PC-9 (cell line): ENCODE data around the gene HSBP1. TPM values are rescaled to one million over a fixed set of nuclear protein-coding genes. Genes with fewer than 3 reads are reported as not detected.

ENCODE experiments used
- BruUV-seq: library from RNA; stranded (reverse); fragments of 400-500 nt; replicated peaks from 2 replicates; lab custom pipeline; 2021; lab: Mats Ljungman, UMichigan
- CTCF ChIA-PET: fragments of 300-600 bp; sonication (Branson Sonifier 250); formaldehyde crosslinking; loops from one replicate; lab custom pipeline; 2022; ENCODE audit warnings: antibody characterized with exemption; lab: Charles Lee
- POLR2A ChIA-PET: fragments of 300-600 bp; sonication (Branson Sonifier 250); formaldehyde crosslinking; loops from one replicate; lab custom pipeline; 2022; ENCODE audit warnings: antibody characterized with exemption; ENCODE audit not compliant: unreplicated experiment; lab: Charles Lee
- DNase-seq, 2 experiments: peaks; one replicate each; pipeline versions ENCODE4 v3.0.0 to v3.0.0-alpha.2; 2015 to 2022; ENCODE audit warnings: mixed read lengths in 1 of 2
- H2AFZ ChIP-seq: fragments of 200-600 bp; sonication (generic); 2 replicates; pipeline ENCODE4 v1.8.1; 2017; ENCODE audit warnings: antibody characterized with exemption
- H3F3A ChIP-seq: fragments of 200-600 bp; sonication (generic); 2 replicates; pipeline ENCODE4 v1.8.1; 2017; ENCODE audit warnings: antibody characterized with exemption, mild to moderate bottlenecking, low read depth; ENCODE audit not compliant: insufficient read depth
- H3K27ac ChIP-seq: fragments of 200-600 bp; sonication (generic); 2 replicates; pipeline ENCODE4 v1.6.1; 2016; ENCODE audit warnings: mixed run types
- H3K27me3 ChIP-seq: fragments of 200-600 bp; sonication (generic); 2 replicates; pipeline ENCODE4 v1.6.1; 2016; ENCODE audit warnings: low read depth, mixed run types; ENCODE audit not compliant: insufficient read depth
- H3K36me3 ChIP-seq: fragments of 200-600 bp; sonication (generic); 2 replicates; pipeline ENCODE4 v1.6.1; 2016; ENCODE audit warnings: low read depth, mixed run types
- H3K4me1 ChIP-seq: fragments of 200-600 bp; sonication (generic); replicated peaks from 2 replicates; pipeline ENCODE4 v1.6.1; 2016; ENCODE audit warnings: mixed run types; ENCODE audit not compliant: insufficient read depth
- H3K4me2 ChIP-seq: fragments of 200-600 bp; sonication (generic); 2 replicates; pipeline ENCODE4 v1.6.1; 2017; ENCODE audit warnings: mixed run types
- H3K4me3 ChIP-seq: fragments of 200-600 bp; sonication (generic); 2 replicates; pipeline ENCODE4 v1.6.1; 2016; ENCODE audit warnings: mixed run types
- H3K79me2 ChIP-seq: fragments of 200-600 bp; sonication (generic); 2 replicates; pipeline ENCODE4 v1.6.1; 2017; ENCODE audit warnings: low read depth, mixed run types
- H3K9me2 ChIP-seq: fragments of 200-600 bp; sonication (generic); 2 replicates; pipeline ENCODE4 v1.8.1; 2017; ENCODE audit warnings: mild to moderate bottlenecking; ENCODE audit not compliant: insufficient read depth
- H3K9me3 ChIP-seq: fragments of 200-600 bp; sonication (generic); 2 replicates; pipeline ENCODE4 v1.8.1; 2016; ENCODE audit warnings: low read depth; ENCODE audit not compliant: insufficient read depth
- H4K20me1 ChIP-seq: fragments of 200-600 bp; sonication (generic); 2 replicates; pipeline ENCODE4 v1.8.1; 2017; ENCODE audit not compliant: insufficient read depth
- EZH2 ChIP-seq: fragments of 200-600 bp; sonication (generic); IDR thresholded peaks from 2 replicates; pipeline ENCODE4 v1.8.0; 2017; ENCODE audit warnings: antibody characterized with exemption, low read depth
- intact Hi-C: fragments of 100-400 bp; cut with micrococcal nuclease; formaldehyde crosslinking; loops from one replicate; pipeline ENCODE4 v1.10.0; 2022; ENCODE audit not compliant: unreplicated experiment
- total RNA-seq: library from RNA; stranded (reverse); gene quantifications from 2 replicates; pipeline ENCODE4 v1.2.3, GENCODE V29; 2021
- TF ChIP-seq, protein P1 (sequence below): fragments of 200-600 bp; sonication (generic); conservative IDR thresholded peaks from 2 replicates; pipeline ENCODE4 v1.6.1; 2017; ENCODE audit warnings: mixed run types, antibody characterized with exemption, mild to moderate bottlenecking, moderate library complexity

The HSBP1 gene
- total RNA-seq, 1 experiment from 2014 or later = 130 TPM

DNA sequence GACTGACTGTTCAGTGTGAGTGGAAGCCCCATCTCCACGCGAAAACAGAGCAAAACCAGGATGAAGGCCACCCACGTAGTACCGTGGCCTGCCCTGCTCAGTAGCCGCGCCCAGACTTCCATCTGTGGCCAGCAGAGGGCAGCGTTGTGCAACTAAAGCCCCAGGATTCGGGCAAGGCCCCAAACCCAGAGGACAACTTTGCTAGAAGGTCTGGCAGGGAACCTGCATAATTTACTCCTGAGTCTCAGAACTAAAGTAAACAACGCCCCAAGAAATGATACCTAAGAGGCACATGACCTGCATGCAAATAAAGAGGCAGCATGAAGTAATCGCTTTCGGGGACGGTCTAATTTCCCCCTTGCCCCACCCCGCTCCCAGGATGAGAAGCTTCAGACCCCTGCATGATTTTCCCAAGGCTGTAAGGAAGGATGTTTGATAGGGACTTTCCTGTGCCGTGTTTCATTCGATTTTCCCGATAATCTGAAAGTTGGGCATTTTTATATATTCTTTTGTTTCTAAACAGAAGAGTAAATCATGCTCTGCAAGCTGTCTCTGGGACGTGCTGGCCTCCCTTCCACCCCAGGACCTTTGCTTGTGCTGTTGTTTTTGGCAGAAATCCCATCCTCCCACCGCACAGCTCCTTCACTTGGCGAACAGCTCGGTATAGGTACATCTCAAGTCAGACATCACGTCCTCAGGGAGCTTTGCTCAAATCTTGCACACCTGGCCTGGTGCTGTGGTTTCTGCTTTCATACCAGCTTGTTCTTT lies 18.6 kb downstream of the HSBP1 start:
- H3K4me2 ChIP-seq = peak overlapping the region; percentile 43
- H3K27ac ChIP-seq = no peak overlapping the region
- H3K4me1 ChIP-seq = peaks cover 9% of the 10 kb centered on the region; the same call in 1 of the 2 replicates
- no peak for TF ChIP-seq EZH2
- TF ChIP-seq, protein P1, sequence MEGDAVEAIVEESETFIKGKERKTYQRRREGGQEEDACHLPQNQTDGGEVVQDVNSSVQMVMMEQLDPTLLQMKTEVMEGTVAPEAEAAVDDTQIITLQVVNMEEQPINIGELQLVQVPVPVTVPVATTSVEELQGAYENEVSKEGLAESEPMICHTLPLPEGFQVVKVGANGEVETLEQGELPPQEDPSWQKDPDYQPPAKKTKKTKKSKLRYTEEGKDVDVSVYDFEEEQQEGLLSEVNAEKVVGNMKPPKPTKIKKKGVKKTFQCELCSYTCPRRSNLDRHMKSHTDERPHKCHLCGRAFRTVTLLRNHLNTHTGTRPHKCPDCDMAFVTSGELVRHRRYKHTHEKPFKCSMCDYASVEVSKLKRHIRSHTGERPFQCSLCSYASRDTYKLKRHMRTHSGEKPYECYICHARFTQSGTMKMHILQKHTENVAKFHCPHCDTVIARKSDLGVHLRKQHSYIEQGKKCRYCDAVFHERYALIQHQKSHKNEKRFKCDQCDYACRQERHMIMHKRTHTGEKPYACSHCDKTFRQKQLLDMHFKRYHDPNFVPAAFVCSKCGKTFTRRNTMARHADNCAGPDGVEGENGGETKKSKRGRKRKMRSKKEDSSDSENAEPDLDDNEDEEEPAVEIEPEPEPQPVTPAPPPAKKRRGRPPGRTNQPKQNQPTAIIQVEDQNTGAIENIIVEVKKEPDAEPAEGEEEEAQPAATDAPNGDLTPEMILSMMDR = peak; percentile 91
- DNase-seq = peak; percentile 85 to 88
- ChIA-PET POLR2A (no interaction called here), CTCF (interaction anchor here (0.9 kb wide), 1 partner anchor 14 kb away, joined by 3 read pairs; no protein-coding TSS in a partner anchor)
- H3K9me2 ChIP-seq = no peaks in the 10 kb centered on the region
- 0 out of 2 replicates have a peak overlapping the region, but pooled peaks have one; percentile 61 for H2AFZ ChIP-seq
- intact Hi-C loops = loop anchor here (1.0 to 10.0 kb wide), 5 partner anchors 53 to 348 kb away; partner anchors contain the start of genes OSGIN1 and SLC38A8
- H3K9me3 ChIP-seq = no peaks in the 10 kb centered on the region; the same call in 1 of the 2 replicates
- H3K27me3 ChIP-seq = peaks cover 35% of the 10 kb centered on the region; the same call in 1 of the 2 replicates
- BruUV-seq = no TSS peak
- H4K20me1 ChIP-seq = no peaks in the 10 kb centered on the region
- no peaks in the 10 kb centered on the region for H3F3A ChIP-seq
- H3K4me3 ChIP-seq = no peak overlapping the region
- H3K36me3 ChIP-seq = no peaks in the 10 kb centered on the region
- H3K79me2 ChIP-seq = no peaks in the 10 kb centered on the region

DNA sequence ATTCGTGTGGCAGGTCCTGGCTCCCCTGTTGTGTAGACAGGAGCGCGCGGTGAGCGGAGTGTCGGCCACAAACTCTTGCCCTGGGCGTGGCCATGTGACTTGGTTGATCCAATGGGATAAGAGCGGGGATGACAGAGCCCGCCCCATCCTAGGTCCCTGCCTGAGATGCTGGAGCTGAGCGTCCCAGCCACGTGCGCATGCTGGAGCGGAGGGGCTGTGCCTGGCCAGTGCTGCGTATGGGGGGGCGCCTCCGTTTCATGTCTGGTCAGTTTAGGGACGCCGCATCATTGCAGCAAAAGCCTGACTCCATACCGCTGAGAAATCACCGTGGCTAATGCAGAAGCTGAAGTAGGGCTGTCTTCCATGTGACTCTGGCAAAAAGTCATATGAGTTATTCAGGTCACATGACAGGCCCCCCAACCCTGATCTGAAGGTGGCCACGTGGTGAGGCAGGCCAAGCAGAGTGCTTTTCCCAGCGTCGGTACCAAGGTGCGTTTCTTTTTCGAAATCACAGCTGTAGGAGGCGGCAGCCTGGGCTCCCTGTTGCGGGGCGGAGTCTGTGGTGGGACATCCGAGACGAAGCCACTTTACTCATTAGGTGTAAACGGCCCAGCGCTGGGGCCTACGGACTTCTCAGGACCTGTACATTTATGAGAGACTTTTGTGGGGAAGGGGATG lies 22.5 kb downstream of the HSBP1 start:
- no TSS peak for BruUV-seq
- Histone ChIP-seq H3K4me3 (no peak overlapping the region), H3K4me1 (peaks cover 3% of the 10 kb centered on the region; the same call in 1 of the 2 replicates), H3K27ac (no peak overlapping the region), H3K36me3 (no peaks in the 10 kb centered on the region), H3K79me2 (no peaks in the 10 kb centered on the region), H3K27me3 (peaks cover 25% of the 10 kb centered on the region), H4K20me1 (no peaks in the 10 kb centered on the region), H3K9me2 (no peaks in the 10 kb centered on the region), H3F3A (no peaks in the 10 kb centered on the region), H3K9me3 (no peaks in the 10 kb centered on the region), H3K4me2 (no peak overlapping the region), H2AFZ (no peak overlapping the region)
- TF ChIP-seq EZH2 = no peak
- TF ChIP-seq, protein P1 = no peak
- intact Hi-C loops = no loop called here
- ChIA-PET POLR2A (no interaction called here), CTCF (no interaction called here)
- no peak for DNase-seq

DNA sequence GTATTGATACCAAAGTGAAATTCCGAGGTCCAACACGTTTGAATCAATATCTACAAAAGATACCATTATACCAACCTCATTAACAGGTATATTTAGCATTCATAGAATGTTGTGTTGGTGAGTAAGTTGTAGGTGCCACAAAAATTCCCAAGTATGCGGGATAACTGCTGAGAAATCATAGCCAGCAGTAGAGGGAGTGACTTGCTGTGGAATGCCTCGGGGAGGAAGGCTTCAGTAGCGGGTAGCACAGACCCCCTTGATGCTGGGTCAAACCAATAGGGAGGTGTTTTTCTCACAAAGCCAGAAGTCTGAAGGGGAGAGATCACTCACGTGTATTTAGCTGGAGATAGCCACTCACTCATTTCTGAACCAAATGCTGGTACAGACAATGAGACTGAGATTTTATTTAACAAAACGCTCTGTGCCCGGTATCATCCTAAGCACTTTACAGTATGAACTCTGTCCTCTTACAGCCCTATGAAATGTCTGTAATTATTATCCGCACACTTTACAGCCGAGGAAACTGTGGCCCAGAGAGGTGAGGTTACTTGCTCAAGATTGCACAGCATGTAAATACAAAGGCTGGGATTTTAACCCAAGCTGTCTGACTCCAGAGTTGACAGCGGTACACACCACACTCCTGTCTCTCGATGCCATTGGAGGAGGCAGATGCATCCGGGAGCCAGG lies 23.1 kb downstream of the HSBP1 start:
- POLR2A ChIA-PET = no interaction called here
- Histone ChIP-seq H3K27ac (no peak overlapping the region), H3K4me1 (peaks cover 6% of the 10 kb centered on the region), H3K9me2 (no peaks in the 10 kb centered on the region), H4K20me1 (no peaks in the 10 kb centered on the region), H3K4me3 (no peak overlapping the region), H3K4me2 (no peak overlapping the region), H3K27me3 (peaks cover 25% of the 10 kb centered on the region), H3F3A (no peaks in the 10 kb centered on the region), H3K9me3 (no peaks in the 10 kb centered on the region), H3K79me2 (no peaks in the 10 kb centered on the region), H2AFZ (no peak overlapping the region), H3K36me3 (no peaks in the 10 kb centered on the region)
- no TSS peak for BruUV-seq
- intact Hi-C loops = no loop called here
- DNase-seq = no peak
- no peak for TF ChIP-seq EZH2
- TF ChIP-seq, protein P1 = no peak
- CTCF ChIA-PET = no interaction called here
